Erythroblast (primary cell): Measurements from ENCODE around the gene CUL7.

Experiments
- GATA1 ChIP-seq: IDR thresholded peaks from 2 replicates; pipeline ENCODE4 v1.6.1; 2011; ENCODE audit warnings: low read depth, mild to moderate bottlenecking, control low read depth, low read length, moderate library complexity
- POLR2A ChIP-seq: IDR thresholded peaks from 2 replicates; pipeline ENCODE4 v1.6.1; 2011; ENCODE audit warnings: mild to moderate bottlenecking, low read length

DNA sequence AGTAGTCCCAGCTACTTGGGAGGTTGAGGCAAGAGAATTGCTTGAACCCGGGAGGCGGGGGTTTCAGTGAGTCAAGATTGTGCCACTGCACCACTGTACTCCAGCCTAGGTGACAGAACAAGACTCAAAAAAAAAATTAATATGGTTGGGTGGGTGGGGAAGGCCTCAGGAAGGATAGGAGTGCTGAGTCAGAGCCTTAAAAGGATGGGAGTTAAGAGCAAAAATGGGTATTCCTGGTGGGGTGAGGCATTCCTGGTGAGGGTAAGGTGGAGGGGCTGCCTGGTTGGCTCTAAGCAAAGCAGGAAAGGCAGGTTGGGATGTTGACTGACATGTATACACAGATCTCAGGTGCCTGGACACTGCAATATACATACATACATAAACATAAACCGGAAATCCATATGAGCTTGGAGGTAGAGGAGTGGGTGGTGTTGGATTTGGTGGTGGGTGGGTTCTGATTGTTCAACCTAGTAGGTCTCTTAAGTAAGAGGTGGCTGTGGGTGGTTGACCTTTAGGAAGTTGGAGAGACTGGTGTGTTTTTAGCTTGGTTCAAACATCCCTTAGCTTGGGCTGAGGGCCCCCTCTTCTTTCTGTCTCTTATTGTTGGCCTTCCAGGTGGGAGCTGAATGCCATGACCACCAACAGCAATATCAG is 33.5 kb downstream of the CUL7 start:
- TF ChIP-seq POLR2A, result no peak
- no peak for TF ChIP-seq GATA1
